HepG2 (cell line): ENCODE results near the gene MPP3. TPM values are rescaled to one million over a fixed set of nuclear protein-coding genes. Genes with fewer than 3 reads are reported as not detected.

Experiments used
- ATAC-seq: fragments of 200-7000 bp; cut with Tn5 transposase; 3 replicates; pipeline ENCODE4 v1.9.1; 2020; ENCODE audit warnings: mild to moderate bottlenecking, moderate library complexity
- BruUV-seq: library from RNA; stranded (reverse); fragments of 400-500 nt; replicated peaks from 2 replicates; lab custom pipeline; 2021; lab: Mats Ljungman, UMichigan
- CTCF ChIA-PET: fragments of 300-600 bp; formaldehyde crosslinking; extraction: SDS; loops from one replicate; lab custom pipeline; 2021; ENCODE audit warnings: low total read pairs, inconsistent platforms, low intra/inter-chr PET ratio; lab: Yijun Ruan, JAX
- POLR2A ChIA-PET: fragments of 350-600 bp; sonication (Branson Sonifier 250); formaldehyde crosslinking; loops from one replicate; lab custom pipeline; 2020; ENCODE audit warnings: antibody characterized with exemption, inconsistent platforms; lab: Yijun Ruan, JAX
- DNase-seq: peaks from one replicate; pipeline ENCODE4 v3.0.0-alpha.2; 2015; ENCODE audit warnings: low spot score
- FAIRE-seq: peaks from 3 replicates; lab custom pipeline; 2011; peaks lifted over from hg19 to GRCh38; lab: Jason Lieb, UNC
- H2AFZ ChIP-seq: one replicate; pipeline ENCODE4 v1.6.1; 2011; ENCODE audit warnings: low read length, inconsistent platforms
- H3K27ac ChIP-seq: fragments of 300-600 bp; 3 replicates; pipeline ENCODE4 v1.8.0; 2011; ENCODE audit warnings: mixed run types, mild to moderate bottlenecking, mixed read lengths, low read length, inconsistent platforms; ENCODE audit not compliant: insufficient read depth; ENCODE audit errors: extremely low read length
- H3K27me3 ChIP-seq, 2 experiments: fragments of 200-600 bp in 1 of 2; 2 replicates in 1 of 2; 3 replicates in 1 of 2; pipeline versions ENCODE4 v1.6.0 to v1.8.0; 2011; ENCODE audit warnings: low read length in 2 of 2, mild to moderate bottlenecking in 2 of 2, moderate library complexity in 2 of 2, inconsistent platforms in 1 of 2; ENCODE audit not compliant: insufficient read depth in 2 of 2, control insufficient read depth in 1 of 2
- H3K36me3 ChIP-seq, 2 experiments: fragments of 200-600 bp in 1 of 2; replicated peaks in 1 of 2; 2 replicates in 1 of 2; 3 replicates in 1 of 2; pipeline versions ENCODE4 v1.5.1 to v1.8.0; 2011; ENCODE audit warnings: low read length in 2 of 2, inconsistent platforms in 1 of 2; ENCODE audit not compliant: insufficient read depth in 2 of 2, control insufficient read depth in 1 of 2
- H3K4me1 ChIP-seq: 2 replicates; pipeline ENCODE4 v1.5.1; 2012; ENCODE audit warnings: low read length, inconsistent platforms; ENCODE audit not compliant: insufficient read depth
- H3K4me2 ChIP-seq: 2 replicates; pipeline ENCODE4 v1.6.0; 2011; ENCODE audit warnings: low read depth, low read length, inconsistent platforms
- H3K4me3 ChIP-seq, 3 experiments: fragments of 200-600 bp in 1 of 3; sonication (generic), shearing (Covaris generic) in 1 of 3; replicated peaks in 1 of 3; 2 replicates each; pipeline ENCODE4 v1.5.1; 2011 to 2016; ENCODE audit warnings: low read length in 3 of 3, inconsistent platforms in 2 of 3, low read depth in 2 of 3, mild to moderate bottlenecking in 2 of 3, control low read depth in 1 of 3, mixed read lengths in 1 of 3; ENCODE audit not compliant: insufficient read depth in 1 of 3
- H3K79me2 ChIP-seq: one replicate; pipeline ENCODE4 v1.6.1; 2011; ENCODE audit warnings: low read length, inconsistent platforms; ENCODE audit not compliant: insufficient read depth
- H3K9ac ChIP-seq: 2 replicates; pipeline ENCODE4 v1.6.0; 2011; ENCODE audit warnings: mild to moderate bottlenecking, low read depth, low read length, inconsistent platforms; ENCODE audit not compliant: insufficient read depth
- H3K9me3 ChIP-seq: 2 replicates; pipeline ENCODE4 v1.5.1; 2012; ENCODE audit warnings: mild to moderate bottlenecking, low read length
- H4K20me1 ChIP-seq: 2 replicates; pipeline ENCODE4 v1.6.0; 2011; ENCODE audit warnings: inconsistent platforms, mild to moderate bottlenecking, low read length, moderate library complexity; ENCODE audit not compliant: insufficient read depth
- ADNP ChIP-seq: sonication (generic); formaldehyde crosslinking; IDR thresholded peaks from 2 replicates; pipeline ENCODE4 v1.4.0; 2020; ENCODE audit warnings: missing genetic modification reagents
- BHLHE40 ChIP-seq: IDR thresholded peaks from 2 replicates; pipeline ENCODE4 v1.6.1; 2011; ENCODE audit warnings: low read length, improper control_type of control experiment
- FOXJ3 ChIP-seq: sonication (generic); formaldehyde crosslinking; IDR thresholded peaks from 2 replicates; pipeline ENCODE4 v1.4.0; 2020; ENCODE audit warnings: missing genetic modification reagents, mild to moderate bottlenecking, borderline replicate concordance
- JUN ChIP-seq: sonication (generic); formaldehyde crosslinking; IDR thresholded peaks from 2 replicates; pipeline ENCODE4 v1.4.0; 2020; ENCODE audit warnings: mild to moderate bottlenecking, missing genetic modification reagents
- KAT7 ChIP-seq: IDR thresholded peaks from 2 replicates; pipeline ENCODE4 v1.6.1; 2018; ENCODE audit warnings: borderline replicate concordance, missing compliant biosample characterization
- MAFF ChIP-seq: IDR thresholded peaks from 2 replicates; pipeline ENCODE4 v1.6.1; 2011; ENCODE audit warnings: low read depth, low read length, improper control_type of control experiment
- MAFK ChIP-seq, 2 experiments: IDR thresholded peaks in 1 of 2; conservative IDR thresholded peaks in 1 of 2; 2 replicates each; pipeline ENCODE4 v1.6.1; 2011; ENCODE audit warnings: improper control_type of control experiment in 2 of 2, low read length in 2 of 2
- NFIC ChIP-seq: IDR thresholded peaks from 2 replicates; pipeline ENCODE4 v1.6.1; 2012; ENCODE audit warnings: mild to moderate bottlenecking, low read length, inconsistent platforms
- SMARCE1 ChIP-seq: fragments of 450-650 bp; IDR thresholded peaks from 2 replicates; pipeline ENCODE4 v1.6.1; 2017; ENCODE audit warnings: borderline replicate concordance
- ZFP90 ChIP-seq: sonication (generic); formaldehyde crosslinking; IDR thresholded peaks from 2 replicates; pipeline ENCODE4 v1.8.0; 2022; ENCODE audit warnings: missing genetic modification reagents, mild to moderate bottlenecking, inconsistent platforms, borderline replicate concordance
- ZNF337 ChIP-seq: sonication (generic); formaldehyde crosslinking; IDR thresholded peaks from 2 replicates; pipeline ENCODE4 v1.5.1; 2020; ENCODE audit warnings: missing genetic modification reagents, low read depth, mild to moderate bottlenecking, borderline replicate concordance
- ZNF468 ChIP-seq: sonication (generic); formaldehyde crosslinking; IDR thresholded peaks from 2 replicates; pipeline ENCODE4 v1.8.0; 2022; ENCODE audit warnings: mild to moderate bottlenecking, moderate library complexity, missing genetic modification reagents
- ZNF674 ChIP-seq: sonication (generic); formaldehyde crosslinking; IDR thresholded peaks from 2 replicates; pipeline ENCODE4 v1.5.0; 2020; ENCODE audit warnings: low read depth, mild to moderate bottlenecking, missing genetic modification reagents
- WGBS: methylation state at CpG from one replicate; pipeline ENCODE4 v1.1.6; 2017; ENCODE audit warnings: low lambda C conversion rate; 5-methylcytosine and 5-hydroxymethylcytosine counted together
- in situ Hi-C: cut with HindIII; loops from 2 replicates; pipeline ENCODE4 v1.10.0; 2017; ENCODE audit warnings: low pct_unique_long_range_greater_than_20kb; ENCODE audit not compliant: extremely low pct_ligation_motif_present
- intact Hi-C: fragments of 100-400 bp; cut with micrococcal nuclease; formaldehyde crosslinking; loops from one replicate; pipeline ENCODE4 v1.10.0; 2022; ENCODE audit not compliant: unreplicated experiment
- polyA plus RNA-seq, 8 experiments: library from polyadenylated mRNA; depleted of rRNA in 3 of 8; stranded (reverse) in 7 of 8; unstranded in 1 of 8; fragments of >200 nt; fragmentation: Illumina TruSeq in 4 of 8; extraction: Trizol in 4 of 8; gene quantifications; 2 replicates each; pipeline versions ENCODE4 v1.2.1 to v1.2.3, GENCODE V29; 2011 to 2016; ENCODE audit warnings: low read depth in 4 of 8, missing spikeins in 1 of 8, mixed read lengths in 1 of 8; ENCODE audit not compliant: insufficient read depth in 1 of 8
- total RNA-seq, 5 experiments: library from RNA; depleted of rRNA; stranded (reverse); fragments of >200 nt; fragmentation: Illumina TruSeq; extraction: Trizol; gene quantifications; 2 replicates each; pipeline ENCODE4 v1.2.3, GENCODE V29; 2016; ENCODE audit warnings: low read depth in 1 of 5
- TF ChIP-seq, protein P1 (sequence below): sonication (generic); formaldehyde crosslinking; IDR thresholded peaks from 2 replicates; pipeline ENCODE4 v1.5.1; 2020; ENCODE audit warnings: mild to moderate bottlenecking, missing genetic modification reagents, borderline replicate concordance

Gene MPP3
- total and polyA plus RNA-seq, 2 of the 13 experiments (the other 11 are each of a cell fraction or from before 2014, with no cell fraction given): 0.91 to 1.8 TPM

DNA sequence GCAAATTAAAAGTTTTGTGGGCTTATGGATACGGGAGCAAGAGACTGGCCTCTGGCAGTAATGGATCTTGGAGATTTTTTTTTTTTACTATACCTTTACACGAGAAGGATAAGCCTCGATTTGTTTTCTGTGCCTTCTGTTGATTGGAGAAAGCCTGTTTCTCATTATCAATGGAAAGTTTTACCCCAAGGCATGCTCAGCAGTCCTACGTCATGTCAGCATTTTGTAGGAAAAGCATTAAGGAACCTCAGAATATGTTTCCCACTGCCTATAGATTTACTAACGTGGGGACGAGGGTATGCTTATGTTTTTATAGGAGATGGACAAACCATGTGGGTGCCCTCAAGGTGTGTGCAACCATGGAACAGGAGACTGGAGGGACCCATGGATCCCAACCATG is 40.9 kb upstream of the MPP3 start:
- Histone ChIP-seq H3K27me3 (no peaks in the 10 kb centered on the region; a peak in 1 of 5 replicates), H3K4me2 (no peak overlapping the region), H3K9me3 (no peaks in the 10 kb centered on the region), H3K79me2 (no peaks in the 10 kb centered on the region), H2AFZ (no peak overlapping the region), H3K9ac (no peak overlapping the region), H3K27ac (no peak overlapping the region), H3K4me1 (peaks cover 14% of the 10 kb centered on the region), H4K20me1 (no peaks in the 10 kb centered on the region), H3K4me3 (no peak overlapping the region), H3K36me3 (no peaks in the 10 kb centered on the region)
- TF ChIP-seq SMARCE1: no peak
- TF ChIP-seq, protein P1, sequence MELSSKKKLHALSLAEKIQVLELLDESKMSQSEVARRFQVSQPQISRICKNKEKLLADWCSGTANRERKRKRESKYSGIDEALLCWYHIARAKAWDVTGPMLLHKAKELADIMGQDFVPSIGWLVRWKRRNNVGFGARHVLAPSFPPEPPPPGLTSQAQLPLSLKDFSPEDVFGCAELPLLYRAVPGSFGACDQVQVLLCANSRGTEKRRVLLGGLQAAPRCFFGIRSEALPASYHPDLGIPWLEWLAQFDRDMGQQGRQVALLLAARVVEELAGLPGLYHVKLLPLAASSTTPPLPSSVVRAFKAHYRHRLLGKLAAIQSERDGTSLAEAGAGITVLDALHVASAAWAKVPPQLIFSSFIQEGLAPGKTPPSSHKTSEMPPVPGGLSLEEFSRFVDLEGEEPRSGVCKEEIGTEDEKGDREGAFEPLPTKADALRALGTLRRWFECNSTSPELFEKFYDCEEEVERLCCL (CRISPR knock-in tag): no peak
- 0 out of 2 replicates have a peak, but pooled peaks have one; percentile 30 for TF ChIP-seq MAFF
- peak; percentile 17 to 56; a peak in 2 of 4 replicates for TF ChIP-seq MAFK (conservative IDR thresholded peaks at IDR 0.05 in 1 of 2, IDR thresholded peaks at IDR 0.05 in 1 of 2; ENCODE audit: low read length in 2 of 2)
- no peak for TF ChIP-seq KAT7 (CRISPR knock-in tag)
- TF ChIP-seq ADNP (CRISPR knock-in tag): no peak
- no peak for DNase-seq
- ChIA-PET CTCF (no interaction called here), POLR2A (no interaction called here)
- in situ Hi-C loops (no loop called here), intact Hi-C loops (no loop called here)
- no TSS peak for BruUV-seq
- no peak for ATAC-seq
- WGBS: 35% methylated on average over 6 of the region's 6 CpGs
- no peak for FAIRE-seq

DNA sequence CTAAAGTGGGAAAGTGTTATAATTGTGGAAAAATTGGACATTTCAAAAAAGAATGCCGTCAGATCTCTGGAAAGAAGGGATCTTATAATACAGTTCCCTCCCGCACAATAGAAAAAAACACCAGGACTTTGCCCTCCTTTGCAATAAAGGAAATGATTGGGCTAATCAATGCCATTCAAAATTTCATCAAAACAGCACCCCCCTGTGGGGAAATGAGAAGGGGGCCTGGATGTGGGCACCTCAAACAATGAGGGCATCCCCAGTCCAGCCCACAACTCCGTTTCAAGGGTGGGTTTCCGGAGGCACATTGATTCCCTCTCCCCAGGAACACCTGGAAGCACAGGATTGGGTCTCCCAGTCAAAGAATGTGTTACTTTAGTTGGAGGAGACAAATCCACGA is 40.1 kb upstream of the MPP3 start:
- in situ Hi-C loops: no loop called here
- FAIRE-seq: no peak
- intact Hi-C loops: no loop called here
- H3K9ac ChIP-seq: no peak overlapping the region
- BruUV-seq: no TSS peak
- H2AFZ ChIP-seq: no peak overlapping the region
- POLR2A ChIA-PET: no interaction called here
- no peak for DNase-seq
- H3K9me3 ChIP-seq: no peaks in the 10 kb centered on the region
- H3K36me3 ChIP-seq: no peaks in the 10 kb centered on the region
- H3K4me1 ChIP-seq: peaks cover 11% of the 10 kb centered on the region; the same call in 1 of the 2 replicates
- ATAC-seq: no peak
- no peaks in the 10 kb centered on the region for H4K20me1 ChIP-seq
- H3K79me2 ChIP-seq: no peaks in the 10 kb centered on the region
- CTCF ChIA-PET: no interaction called here
- no peak overlapping the region for H3K4me2 ChIP-seq
- no peak overlapping the region for H3K27ac ChIP-seq
- no peak for TF ChIP-seq BHLHE40
- TF ChIP-seq NFIC: no peak
- TF ChIP-seq ZNF674 (CRISPR knock-in tag): no peak
- TF ChIP-seq ZNF337: no peak
- no peak for TF ChIP-seq JUN (CRISPR knock-in tag)
- TF ChIP-seq FOXJ3: no peak
- TF ChIP-seq ZNF468 (CRISPR knock-in tag): no peak
- TF ChIP-seq ZFP90 (CRISPR knock-in tag): no peak
- WGBS: 56% methylated on average over 5 of the region's 5 CpGs
- H3K4me3 ChIP-seq: no peak overlapping the region
- peaks cover 0 to 5% of the 10 kb centered on the region in 2 experiments; a peak in 3 of 5 replicates for H3K27me3 ChIP-seq
